HG03196 (cell line): Measurements from ENCODE around the gene PIGT.
"Not testable (repeated sequence)": the region's sequence is repeated elsewhere in the genome, so short reads cannot be mapped to it uniquely, and the experiment has no call there.

Source experiments
- ATAC-seq: cut with Tn5 transposase; IDR thresholded peaks from one replicate; pipeline ENCODE4 v1.9.1; 2021; ENCODE audit not compliant: unreplicated experiment

PIGT gene

DNA sequence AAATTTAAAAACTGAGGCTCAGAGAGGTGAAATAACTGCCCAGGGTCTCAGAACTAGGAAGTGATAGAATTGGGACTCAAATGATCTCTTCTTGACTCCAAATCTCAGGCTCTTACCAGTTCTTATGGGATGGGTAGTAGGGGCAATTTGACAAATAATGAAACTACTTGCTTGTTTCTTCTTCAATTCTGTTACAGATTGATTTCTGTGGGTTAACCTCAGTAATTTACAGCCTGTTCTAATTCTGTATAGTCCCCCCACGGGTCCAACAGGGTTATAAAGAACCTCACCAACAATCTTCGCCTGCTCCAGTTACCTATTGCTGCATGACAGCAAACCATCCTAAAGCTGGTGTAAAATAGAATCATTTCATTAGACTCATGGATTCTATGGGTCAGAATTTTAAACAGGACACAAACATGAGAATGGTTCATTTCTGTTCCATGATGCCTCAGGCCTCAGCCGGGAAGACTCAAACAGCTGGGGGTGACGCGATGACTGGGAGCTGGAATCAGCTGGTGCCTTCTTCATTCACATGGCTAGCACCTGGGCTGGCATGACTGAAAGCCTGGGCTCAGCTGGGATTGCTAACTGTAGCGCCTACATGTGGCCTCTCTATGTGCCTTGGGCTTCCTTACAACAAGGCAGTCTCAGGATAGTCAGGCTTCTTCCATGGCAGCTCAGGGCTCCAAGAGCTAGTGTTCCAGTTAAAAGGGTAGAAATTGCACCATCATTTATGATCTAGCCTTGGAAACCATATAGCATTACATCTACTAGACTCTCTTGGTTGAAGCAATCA is 47.0 kb downstream of the PIGT start:
- no peak for ATAC-seq

DNA sequence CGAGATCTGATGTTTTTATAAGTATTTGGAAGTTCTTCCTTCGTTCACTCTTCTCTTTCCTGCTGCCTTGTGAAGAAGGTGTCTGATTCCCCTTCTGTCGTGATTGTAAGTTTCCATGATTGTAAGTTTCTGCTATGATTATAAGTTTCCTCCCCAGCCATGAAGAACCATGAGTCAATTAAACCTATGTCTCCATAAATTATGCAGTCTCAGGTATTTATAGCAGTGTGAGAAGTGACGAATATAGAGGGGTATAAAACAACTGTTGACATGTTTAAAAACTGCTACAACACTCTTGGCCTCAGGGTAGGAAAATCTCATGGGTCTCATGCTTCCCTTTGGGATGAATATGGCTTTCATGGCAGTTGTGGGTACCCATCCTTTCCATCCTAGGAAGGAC is 47.8 kb downstream of the PIGT start:
- no peak for ATAC-seq

- no peak for ATAC-seq
Observed at GRCh38 chr20:45465491-45466266, 49.7 kb downstream of the PIGT start.

DNA sequence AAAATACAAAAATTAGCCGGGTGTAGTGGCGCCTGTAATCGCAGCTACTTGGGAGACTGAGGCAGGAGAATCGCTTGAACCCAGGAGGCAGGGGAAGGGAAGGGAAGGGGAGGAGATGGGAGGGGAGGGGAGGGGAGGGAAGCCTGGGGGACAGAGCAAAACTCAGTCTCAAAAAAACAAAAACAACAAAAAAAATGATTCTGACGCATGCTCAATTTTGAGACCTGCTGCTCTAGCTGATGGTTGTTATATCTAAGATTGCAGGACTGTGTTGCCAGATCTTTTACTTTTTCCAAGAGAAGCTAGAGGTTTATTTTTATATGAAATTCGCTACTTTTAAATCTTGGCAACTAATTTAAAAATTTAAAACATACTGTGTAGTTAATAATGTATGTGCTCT is 51.2 kb downstream of the PIGT start:
- no peak for ATAC-seq

- no peak for ATAC-seq
Observed at GRCh38 chr20:45467861-45468260, 51.9 kb downstream of the PIGT start.

DNA sequence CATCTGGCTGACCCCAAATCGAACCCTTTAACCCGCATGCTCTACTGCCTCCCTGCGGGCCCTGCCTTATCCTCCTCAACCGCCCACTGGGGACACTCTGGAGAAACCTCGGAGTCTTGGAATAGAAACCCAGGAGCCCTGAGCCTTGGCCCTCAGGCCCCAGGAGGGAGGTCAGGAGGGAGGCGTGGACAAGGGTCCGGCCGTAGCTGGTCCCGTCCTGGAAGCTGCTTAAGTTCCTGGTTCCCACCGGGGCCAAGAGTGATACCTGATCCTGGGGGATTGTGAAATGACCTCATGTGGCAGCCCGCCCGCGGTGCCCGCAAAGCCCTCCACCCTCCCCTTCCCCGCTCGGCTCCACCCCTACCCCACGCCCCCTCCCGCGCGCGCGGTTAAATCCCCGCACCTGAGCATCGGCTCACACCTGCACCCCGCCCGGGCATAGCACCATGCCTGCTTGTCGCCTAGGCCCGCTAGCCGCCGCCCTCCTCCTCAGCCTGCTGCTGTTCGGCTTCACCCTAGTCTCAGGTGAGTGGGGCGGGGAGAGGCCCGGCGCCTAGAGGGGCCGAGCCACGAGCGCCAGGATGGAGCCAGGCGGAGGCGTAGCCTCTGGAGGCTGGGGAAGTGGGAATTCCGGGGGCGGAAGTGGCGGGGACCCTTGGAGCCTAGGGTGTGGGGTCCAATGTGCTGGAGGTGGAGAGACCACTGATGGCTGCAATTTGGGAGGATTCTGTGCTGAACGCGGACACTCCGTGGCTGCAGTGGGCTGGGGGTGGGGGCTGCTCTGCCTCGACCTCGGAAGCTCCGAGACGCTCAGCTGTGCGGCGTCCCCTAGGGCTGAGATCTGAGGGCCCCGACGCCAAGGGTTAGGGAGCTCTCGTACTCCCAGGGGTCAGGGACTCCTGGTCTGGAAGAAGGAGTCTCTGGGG is 53.7 kb downstream of the PIGT start, which contains the start of gene WFDC2:
Gene WFDC2 (plus strand): TSS at position 418 of the 926 bp plus-strand sequence. CDS start 29 bp downstream, at position 447.
- ATAC-seq, result peak; percentile 9

DNA sequence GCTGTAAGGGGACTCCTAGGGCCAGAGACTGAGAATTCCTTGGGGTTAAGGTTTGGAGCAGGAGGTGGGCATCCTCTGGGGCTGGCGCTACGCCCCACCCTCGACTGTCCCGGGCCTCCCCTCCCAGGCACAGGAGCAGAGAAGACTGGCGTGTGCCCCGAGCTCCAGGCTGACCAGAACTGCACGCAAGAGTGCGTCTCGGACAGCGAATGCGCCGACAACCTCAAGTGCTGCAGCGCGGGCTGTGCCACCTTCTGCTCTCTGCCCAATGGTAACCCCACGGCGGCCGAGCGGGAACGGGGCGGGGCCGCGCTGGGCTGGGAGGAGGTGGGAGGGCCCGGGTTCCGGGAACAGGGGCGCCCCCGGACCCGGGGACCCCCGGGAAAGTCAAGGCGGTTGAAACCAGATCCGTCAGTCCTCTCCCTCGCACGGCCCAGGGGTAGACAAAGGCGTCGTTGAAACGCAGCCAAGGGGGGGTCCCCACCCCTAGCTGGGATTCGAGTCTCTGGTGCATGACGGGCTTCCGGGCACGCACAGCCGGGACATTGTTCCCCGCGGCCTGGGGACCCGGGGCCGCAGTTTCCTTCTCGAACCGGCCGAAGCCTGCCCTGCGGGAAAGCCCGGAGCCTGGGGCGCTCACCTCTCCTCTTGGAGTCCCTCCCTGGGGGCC is 54.5 kb downstream of the PIGT start:
- peak; percentile 56 for ATAC-seq

- no peak for ATAC-seq
Observed at GRCh38 chr20:45470937-45471336, 55.0 kb downstream of the PIGT start.

GRCh38 chr20:45472286-45472685 is 56.3 kb downstream of the PIGT start:
- not testable (repeated sequence) for ATAC-seq
